Central memory CD4-positive, alpha-beta T cell (primary cell): ENCODE data around the gene ARHGEF10L.

ENCODE experiments used
- DNase-seq: peaks from one replicate; pipeline ENCODE4 v3.0.0; 2022

ARHGEF10L gene

DNA sequence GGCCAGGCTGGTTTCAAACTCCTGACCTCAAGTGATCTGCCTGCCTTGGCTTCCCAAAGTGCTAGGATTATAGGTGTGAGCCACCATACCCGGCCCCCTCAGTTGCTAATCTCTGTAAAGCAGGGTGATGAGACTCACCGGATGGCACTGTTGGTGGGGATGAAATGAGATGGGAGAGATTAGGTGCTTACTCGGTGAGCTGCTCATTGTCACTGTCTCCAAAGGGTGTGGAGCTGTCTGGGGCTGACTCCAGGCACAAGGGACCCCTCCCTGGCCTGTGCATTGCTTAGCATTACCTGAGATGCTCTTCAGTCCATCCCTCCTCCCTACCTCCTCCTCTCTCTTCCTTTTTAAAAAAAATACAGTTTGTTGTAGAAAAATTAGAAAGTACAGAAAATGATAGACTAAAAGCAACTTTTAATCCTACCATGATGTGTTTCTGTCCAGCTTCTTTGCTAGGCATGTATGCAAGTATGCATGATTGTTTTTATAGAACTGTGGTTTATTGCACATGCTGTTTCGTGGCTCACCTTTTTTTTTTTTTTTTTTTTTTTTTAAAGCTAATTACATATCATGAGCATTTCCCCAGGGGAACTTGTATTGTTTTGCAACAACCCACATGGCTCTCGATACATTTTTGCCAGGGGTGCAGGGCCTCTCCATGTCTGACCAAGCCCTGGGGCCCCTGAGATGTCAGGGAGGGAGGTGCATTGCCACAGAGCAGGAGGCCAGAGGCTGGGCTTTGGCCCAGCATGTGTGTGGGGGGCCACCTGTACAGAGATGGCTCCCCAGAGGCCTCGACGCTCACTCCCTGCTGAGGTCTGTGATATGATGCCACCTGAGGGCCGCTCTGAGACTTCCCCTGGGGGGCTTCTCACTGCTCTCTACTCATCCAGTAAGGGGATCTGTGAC is 55.4 kb downstream of the ARHGEF10L start:
- no peak for DNase-seq

DNA sequence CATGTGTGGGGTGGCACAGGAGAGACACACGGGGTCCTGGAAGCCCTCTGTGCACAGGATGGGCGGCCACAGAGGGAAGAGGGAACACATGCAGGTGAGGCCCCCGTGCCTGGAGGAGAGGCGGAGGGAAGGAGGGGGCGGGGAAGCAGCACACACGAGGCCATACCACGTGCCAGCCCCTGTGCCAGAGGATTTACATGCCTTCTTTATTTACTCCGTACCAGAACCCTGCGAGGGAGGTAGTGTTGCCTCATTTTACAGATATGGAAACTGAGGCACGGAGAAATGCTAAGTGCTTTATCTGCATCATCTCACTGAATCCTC is 56.1 kb downstream of the ARHGEF10L start:
- no peak for DNase-seq

DNA sequence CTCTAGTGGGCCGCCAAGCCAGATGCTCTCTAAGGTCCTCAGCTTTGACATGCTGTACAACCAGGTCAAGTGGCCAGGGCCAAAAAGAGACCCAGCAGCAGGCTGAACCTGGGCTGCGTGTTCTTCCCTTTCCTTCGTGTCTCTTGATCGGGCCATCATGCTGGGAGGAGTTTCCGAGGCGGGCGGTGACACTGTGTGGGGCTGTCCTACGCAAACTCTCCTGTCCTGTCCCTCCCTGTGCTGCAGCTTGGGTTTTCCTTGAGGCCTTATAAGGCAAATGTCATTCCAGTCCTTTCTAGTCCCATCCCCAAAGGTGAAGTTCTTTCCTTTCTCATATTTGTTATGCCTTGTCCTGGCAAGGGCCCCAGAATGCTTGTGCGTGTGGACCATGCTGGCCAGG is 56.7 kb downstream of the ARHGEF10L start:
- DNase-seq: no peak

DNA sequence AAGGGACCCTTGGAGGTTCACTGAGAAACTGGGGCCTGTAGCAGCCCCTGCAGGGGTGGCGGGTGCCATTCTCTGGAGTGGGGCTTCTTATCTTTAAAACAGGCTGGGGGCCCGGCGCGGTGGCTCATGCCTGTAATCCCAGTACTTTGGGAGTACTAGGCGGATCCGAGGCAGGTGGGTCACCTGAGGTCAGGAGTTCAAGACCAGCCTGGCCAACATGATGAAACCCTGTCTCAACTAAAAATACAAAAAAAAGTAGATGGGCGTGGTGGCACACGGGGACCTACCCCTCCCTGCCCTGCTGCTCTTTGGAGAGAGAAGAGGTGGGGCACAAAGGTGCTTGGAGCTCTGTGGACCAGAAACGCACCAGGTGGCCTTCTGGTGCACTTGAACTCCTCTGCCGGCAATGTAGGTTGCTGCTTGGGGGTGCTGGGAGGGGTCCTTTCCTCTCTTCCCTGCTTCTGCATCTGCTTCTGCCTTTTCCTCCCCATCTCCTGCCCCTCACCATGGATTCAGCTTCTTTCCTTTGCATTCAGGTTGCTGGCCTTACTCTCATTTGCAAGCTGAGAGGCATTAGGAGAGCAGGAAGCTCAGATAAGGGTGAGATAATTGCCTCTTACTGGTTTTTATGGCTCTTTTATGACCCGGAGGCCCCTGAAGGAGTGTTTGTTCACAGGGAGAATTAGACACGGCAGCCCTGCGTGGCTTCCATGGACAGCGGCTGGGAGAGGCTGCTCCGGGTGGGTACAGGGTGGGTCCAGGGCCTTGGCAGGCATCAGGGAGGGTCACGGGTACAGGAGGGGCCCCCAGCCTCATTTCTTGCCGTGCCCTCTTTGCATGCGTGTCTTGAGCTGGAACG is 57.4 kb downstream of the ARHGEF10L start:
- DNase-seq: no peak

DNA sequence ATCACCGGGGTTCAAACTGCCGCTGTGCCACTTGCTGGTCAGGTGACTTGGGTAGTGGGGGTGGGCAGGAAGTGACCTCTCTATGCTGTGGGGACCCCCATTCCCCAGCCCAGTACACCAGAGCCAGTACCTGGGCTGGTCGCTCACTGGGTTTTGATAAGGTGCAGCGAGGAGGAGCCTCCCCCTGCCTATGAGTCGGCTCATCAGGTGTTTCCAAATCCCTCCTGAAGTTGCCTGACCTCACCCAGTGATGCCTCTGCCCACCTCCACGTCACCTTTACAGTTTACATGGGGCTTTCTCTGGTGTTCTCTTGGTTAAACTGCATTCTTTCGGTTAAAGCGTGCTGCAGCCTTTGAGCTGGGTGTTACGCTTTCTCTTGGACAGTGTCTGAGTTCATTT is 58.2 kb downstream of the ARHGEF10L start:
- no peak for DNase-seq

DNA sequence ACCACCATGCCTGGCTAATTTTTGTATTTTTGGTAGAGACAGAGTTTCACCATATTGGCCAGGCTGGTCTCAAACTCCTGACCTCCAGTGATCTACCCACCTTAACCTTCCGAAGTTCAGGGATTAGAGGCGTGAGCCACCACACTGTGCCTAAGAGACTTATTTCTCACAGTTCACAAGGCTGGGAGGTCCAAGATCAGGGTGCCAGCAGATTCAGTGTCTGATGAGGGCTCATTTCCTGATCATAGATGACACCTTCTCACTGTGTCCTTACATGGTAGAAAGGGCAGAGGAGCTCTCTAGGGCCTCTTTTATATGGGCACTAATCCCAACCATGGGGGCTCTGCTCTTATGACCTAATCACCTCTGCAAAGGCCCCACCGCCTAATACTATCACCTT is 58.8 kb downstream of the ARHGEF10L start:
- DNase-seq: no peak

DNA sequence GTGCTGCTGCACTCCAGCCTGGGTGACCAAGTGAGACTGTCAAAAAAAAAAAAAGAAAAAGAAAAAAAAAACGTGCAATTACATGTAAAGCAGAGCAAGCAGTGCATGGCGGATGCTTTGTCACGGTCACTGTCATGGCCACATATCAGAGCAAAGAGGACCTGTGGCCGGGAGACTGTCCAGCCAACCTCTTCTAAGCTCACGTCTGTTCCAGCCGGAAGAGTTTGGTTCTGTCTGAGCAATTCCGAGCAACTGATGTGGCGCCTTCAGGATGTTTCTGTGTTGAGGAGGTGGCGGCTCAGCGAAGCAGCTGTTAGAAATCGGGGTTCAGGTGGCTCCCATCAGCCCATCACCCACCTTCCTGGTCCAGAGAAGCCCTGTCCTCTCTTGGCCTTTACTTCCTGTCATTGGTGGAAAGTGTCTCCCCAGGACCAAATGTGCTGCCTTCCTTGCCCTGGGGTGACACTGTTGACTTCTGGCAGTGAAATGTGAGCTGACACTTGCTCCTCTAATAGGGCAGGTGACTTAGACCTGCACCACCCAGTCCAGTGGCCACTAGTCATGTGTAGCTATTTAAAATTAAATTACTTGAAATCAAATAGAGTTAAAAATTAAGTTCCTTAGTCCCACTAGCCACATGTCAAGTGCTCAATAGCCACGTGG is 59.9 kb downstream of the ARHGEF10L start:
- no peak for DNase-seq

DNA sequence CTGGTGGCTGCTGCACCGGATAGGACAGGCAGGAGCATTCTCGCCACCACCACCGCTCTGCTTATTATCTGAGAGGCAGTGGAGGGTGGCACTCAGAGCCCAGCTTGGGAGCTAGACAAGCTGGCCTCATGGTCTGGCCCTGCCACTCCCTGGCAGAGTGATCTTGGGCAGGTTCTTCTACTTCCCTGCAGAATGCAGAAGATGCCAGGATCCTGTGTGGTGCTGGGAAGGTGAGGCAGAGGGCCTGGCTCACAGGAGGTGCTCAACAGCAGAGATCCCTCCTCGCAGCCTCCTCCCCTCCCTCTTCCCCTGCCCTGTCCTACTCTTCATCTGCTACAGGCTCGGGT is 60.4 kb downstream of the ARHGEF10L start:
- no peak for DNase-seq

DNA sequence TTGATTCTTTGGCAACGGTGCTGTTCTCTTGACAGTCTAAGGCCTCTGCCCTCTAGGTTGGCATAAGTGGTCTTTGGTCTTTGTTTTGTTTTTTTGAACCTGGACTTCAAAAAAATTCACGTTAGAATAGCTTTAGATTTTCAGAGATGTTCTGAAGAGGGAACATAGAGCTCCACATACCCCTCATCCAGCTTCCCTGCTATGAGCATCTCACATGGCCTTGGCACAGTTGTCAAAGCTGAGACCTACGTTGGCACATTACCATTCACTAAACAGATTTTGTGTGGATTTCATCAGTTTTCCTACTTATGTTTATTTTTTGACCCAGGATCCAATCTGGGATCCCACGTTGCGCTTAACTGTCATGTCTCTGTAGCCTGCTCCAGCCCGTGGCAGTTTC is 60.8 kb downstream of the ARHGEF10L start:
- no peak for DNase-seq

DNA sequence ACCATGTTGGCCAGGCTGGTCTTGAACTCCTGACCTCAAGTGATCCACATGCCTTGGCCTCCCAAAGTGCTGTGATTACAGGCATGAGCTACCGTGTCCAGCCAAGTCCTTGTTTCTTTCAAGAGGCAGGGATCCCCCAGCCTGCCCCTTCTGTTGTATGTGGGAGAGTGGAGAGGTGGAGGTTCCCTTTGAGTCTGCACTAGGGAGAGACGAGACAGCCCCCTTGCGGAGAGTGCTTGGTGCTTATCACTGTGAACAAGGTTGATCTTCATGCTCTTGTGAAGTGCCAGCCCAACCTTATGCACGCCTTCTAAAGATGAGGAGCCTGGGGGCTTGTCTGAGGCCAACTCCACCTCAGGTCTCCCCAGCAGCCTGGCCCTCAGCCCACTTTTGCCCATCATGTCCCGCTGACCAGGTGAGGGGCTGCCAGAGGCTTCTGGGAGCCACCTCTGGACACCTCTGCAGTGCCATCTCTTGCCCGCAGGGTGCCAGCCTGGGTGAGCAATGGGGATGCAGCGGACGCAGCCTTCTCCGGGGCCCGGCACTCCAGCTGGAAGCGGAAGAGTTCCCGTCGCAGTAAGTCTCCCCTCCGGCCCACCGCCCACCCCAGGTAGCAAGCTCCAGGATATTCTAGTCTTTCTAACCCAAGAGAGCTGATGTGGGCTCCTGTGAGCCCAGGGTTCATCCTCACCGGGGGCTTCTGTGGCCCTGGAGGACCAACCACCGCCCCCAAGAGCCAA is 62.3 kb downstream of the ARHGEF10L start:
- no peak for DNase-seq

DNA sequence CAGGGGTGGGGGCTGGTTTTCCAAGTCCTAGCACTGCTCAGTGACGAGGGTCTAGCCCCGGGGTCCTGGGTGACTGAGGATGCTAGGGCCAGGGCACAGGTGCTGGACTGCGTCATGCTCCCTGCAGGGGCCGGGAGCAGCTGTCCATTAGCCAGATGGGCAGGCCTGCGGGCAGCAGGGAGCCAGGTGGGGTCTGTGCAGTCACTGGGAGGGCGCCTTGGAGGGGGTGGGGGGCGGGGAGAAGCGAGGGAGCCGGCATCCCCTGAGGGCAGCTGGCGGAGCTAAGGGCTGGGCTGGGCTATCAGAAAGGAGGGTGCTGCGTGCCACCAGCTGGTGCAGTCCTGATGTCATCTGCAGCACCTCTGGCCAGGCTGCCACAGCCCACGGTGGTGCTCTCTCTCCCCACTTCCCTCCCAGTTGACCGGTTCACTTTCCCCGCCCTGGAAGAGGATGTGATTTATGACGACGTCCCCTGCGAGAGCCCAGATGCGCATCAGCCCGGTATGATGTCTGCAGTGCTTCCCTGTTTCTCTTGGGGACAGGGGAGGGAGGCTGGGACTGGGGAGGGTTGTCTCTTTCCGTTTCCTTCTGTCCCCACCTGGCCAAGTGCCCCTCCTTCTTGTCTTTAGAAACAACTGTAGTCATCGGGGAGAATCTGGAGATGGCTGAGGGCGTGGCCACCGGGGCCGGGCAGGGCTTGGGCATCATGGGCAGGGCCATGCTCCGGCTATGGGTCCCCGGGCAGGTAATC is 63.8 kb downstream of the ARHGEF10L start:
- DNase-seq: no peak

DNA sequence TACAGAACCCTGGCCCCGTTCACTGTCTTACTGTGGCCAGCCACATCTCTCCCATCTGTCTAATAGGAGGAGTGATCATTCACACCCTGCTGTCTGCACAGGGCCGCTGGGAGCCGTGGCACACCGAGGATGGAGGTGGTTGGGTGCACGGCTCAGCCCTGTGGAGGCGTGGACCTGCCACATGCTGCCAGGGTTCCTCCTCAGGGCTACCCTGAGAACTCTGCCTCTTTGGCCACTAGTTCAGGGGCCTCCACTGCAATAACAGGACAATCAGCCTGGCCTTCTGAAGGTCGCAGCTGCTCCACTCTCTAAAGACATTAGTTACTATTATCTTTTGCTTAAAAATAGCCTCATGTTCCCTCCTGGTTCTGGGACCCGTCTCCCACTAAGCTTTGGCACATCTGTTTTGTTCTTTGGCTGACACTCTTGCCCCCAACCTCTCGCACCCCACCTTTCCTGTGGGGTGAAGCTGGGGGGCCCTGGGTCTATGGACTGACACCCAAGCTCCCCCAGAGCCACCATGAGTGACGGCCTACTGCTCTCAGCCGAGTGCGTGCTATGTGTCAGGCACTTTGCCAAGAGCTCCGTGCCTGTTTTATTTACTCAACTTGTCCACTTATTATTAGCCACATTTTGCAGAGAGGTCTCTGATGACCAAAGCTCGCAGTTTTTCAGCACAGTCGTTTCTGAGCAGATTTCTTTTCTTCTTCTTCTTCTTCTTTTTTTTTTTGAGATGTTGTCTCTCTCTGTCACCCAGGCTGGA is 66.3 kb downstream of the ARHGEF10L start:
- DNase-seq: no peak

DNA sequence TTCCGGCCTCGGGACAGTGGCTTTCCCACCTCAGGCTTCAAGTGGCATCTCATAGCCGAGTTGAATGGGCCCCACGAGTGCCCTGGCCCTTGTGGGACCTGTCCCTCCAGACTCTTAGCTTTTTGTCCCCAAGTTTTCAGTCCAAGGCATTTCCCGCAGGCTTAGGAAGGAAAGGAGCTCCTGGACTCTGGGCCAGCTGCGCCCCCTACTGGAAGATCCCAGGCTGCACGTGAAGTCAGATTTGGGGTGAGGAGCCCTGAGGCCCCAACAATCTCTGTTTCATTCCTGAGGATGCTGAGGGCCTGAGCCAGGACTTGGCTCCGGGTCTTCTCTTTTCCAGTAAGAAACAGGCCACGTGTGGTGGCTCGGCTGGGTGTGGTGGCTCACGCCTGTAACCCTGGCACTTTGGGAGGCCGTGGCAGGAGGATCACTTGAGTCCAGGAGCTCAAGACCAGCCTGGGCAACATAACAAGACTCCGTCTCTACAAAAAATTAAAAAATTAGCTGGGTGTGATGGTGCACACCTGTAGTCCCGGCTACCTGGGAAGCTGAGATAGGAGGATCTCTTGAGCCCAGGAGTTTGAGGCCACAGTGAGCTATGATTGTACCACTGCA is 67.4 kb downstream of the ARHGEF10L start:
- DNase-seq: no peak

DNA sequence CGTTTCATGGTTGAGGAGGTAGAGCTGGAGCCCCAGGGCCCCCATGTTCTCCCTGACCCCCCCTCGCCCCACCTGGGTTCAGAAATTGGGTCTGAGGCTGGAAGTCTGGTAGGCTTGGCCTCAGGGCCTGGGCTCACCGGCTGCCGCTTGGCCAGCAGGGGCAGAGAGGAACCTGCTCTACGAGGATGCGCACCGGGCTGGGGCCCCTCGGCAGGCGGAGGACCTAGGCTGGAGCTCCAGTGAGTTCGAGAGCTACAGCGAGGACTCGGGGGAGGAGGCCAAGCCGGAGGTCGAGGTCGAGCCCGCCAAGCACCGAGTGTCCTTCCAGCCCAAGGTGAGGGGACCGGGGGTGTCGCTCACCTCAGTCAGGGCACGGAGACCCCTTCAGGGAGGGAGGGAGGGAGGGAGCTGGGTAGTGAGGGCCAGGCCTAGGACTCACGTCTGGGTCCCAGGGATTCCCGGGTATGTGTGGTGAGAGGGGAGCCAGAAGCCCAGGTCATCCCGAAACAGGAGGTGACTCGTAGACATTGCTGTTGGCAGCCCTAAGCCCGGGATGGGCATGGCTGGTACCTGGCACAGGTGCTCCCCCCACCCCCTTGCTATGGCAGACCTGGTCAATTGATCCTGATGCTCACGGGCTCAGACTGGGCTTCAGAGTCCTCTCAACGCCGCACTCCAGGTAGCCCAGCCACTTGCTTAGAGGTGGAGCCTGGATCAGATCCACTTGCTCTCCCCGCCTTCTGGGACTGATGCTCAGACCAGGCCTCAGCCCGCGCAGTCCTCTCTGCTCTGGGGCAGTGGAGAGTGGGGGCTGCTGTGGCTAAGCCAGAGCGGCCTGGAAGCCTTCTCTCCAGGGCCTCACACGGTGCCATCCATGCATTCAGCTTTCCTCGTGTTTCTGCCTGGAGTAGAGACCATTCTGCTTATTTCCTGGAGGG is 68.4 kb downstream of the ARHGEF10L start:
- DNase-seq: no peak

DNA sequence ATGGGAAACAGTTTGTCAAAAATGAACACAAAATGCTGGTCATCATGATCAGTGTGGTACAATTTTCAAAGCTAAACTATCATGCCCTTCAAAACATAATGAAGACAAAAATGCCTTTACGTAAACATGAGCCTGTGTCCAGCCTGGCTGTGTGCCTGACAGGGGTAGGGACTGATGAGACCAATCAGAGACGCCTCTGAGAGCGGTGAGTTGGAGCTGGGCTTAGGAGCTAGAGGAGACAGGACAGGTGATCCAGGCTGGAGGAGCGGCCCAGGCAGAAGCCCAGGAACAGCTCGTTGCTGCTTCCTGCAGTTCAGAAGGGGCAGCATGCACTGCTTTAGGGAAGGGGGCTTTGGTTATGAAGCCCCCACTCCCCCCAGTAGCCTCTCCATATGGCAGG is 70.0 kb downstream of the ARHGEF10L start:
- DNase-seq: no peak

DNA sequence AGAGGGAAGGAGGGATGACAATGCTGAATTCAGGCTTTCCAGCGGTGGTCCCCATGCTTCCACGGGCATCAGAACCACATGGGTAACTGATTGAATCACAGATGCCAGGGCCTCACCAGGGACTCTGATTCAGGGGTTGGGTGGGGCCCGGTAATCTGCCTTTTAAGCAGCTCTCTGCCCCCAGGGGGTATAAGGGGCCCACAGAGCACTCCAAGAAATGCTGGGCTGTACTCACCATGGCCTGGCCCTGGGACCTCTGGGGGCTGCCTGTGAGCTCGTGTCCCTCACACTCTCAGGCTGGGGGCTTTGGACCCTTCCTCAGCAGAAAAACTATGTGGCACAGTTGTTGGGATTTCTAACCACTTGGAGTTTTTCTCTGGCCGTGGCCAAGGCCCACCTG is 70.6 kb downstream of the ARHGEF10L start:
- DNase-seq: no peak

DNA sequence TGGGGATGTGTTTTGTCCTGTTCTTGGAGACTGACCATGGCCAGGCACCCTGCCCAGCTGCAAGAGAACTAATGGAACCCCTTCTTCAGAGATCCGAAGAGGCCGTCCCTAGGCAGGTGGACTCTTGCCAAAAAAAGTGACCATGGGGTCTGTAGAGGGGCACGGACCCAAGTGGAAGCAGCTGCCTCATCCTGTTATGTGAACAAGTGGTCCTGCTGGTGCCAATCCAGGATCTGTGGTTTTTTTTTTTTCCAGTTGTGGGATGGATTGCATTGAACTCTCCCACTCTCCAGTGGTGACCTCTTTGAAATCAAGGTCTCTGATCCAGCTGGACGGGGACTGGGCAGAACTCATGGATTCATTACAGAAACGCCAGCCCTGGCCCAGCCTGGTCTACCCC is 71.2 kb downstream of the ARHGEF10L start:
- no peak for DNase-seq

DNA sequence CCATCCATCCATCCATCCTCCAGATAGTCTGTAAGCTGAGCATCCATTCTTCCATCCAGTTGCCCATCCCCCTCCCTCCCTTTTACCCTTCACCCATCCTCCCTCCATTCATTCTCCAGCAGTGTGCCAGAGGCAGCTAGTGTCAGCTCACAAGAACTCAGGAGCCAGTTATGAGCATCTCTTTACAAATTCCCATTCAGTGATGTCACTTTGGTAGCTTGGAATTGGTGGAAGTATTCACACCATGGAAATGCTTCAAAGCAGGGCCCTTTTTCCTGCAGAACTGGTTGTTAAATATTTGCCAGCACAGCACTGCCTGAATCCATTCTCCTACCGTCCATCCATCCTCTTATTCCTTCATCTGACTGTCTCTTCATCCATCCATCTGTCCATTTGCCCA is 72.5 kb downstream of the ARHGEF10L start:
- DNase-seq: no peak

DNA sequence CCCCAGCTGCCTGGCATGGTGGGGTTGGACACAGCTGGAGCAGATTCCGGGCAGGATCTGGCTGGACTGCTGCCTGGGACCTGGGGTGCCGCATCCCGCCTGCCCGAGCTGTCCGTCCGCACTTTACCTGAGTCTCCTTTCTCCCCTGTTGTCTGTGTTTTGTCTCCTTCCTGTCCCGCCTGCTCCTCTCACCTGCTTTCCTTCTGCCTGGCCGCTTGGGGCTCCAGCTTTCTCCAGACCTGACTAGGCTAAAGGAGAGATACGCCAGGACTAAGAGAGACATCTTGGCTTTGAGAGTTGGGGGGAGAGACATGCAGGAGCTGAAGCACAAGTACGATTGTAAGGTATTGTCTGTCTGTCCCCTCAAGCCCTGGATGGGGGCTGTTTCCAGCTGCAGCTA is 73.3 kb downstream of the ARHGEF10L start:
- no peak for DNase-seq

DNA sequence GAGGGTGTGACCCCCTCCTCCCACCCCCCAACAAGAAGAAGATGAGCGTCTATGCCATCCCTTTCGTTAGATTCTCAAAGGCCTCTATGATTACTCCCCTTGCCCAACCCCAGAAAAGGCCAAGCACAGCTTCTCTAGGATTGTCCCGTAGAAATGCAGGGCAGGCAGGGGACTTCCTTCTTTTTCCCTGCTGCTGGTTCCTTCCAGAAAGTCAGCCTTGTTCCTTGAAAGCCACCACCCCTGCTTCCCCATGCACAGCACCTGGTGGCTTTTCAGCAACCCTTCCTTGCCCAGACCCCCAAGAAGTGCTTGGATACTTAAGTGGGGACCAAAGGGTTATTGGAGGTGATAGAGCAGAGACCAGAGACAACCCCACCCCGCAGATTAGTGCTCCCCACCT is 75.1 kb downstream of the ARHGEF10L start:
- no peak for DNase-seq
